Endodermal cell (in vitro differentiated cells): Measurements from ENCODE around the gene RSRC1. TPM values are rescaled to one million over a fixed set of nuclear protein-coding genes. Genes with fewer than 3 reads are reported as not detected.
A peak's percentile ranks its signal among the peaks of the same experiment; 100 is the strongest.

Source experiments
- DNase-seq: peaks from one replicate; pipeline ENCODE4 v3.0.0-alpha.2; 2017
- H3K27ac ChIP-seq: 2 replicates; pipeline ENCODE4 v1.5.1; 2013; ENCODE audit warnings: mild to moderate bottlenecking, low read depth, low read length, moderate library complexity
- H3K27me3 ChIP-seq: 2 replicates; pipeline ENCODE4 v1.6.1; 2013; ENCODE audit warnings: mild to moderate bottlenecking, low read length, moderate library complexity; ENCODE audit not compliant: insufficient read depth, control insufficient read depth, poor library complexity, severe bottlenecking
- H3K36me3 ChIP-seq: 2 replicates; pipeline ENCODE4 v1.7.0; 2013; ENCODE audit warnings: mild to moderate bottlenecking, low read length, moderate library complexity; ENCODE audit not compliant: control insufficient read depth, insufficient read depth
- H3K4me1 ChIP-seq: one replicate; pipeline ENCODE4 v1.7.0; 2013; ENCODE audit warnings: low read length; ENCODE audit not compliant: control insufficient read depth, insufficient read depth
- H3K4me3 ChIP-seq: 2 replicates; pipeline ENCODE4 v1.5.1; 2013; ENCODE audit warnings: mild to moderate bottlenecking, low read length, moderate library complexity
- H3K9ac ChIP-seq: 2 replicates; pipeline ENCODE4 v1.6.1; 2013; ENCODE audit warnings: mild to moderate bottlenecking, low read length, moderate library complexity; ENCODE audit not compliant: poor library complexity, severe bottlenecking; ENCODE audit errors: extremely low read depth
- H3K9me3 ChIP-seq: 2 replicates; pipeline ENCODE4 v1.6.1; 2013; ENCODE audit warnings: mild to moderate bottlenecking, low read length, moderate library complexity; ENCODE audit not compliant: control insufficient read depth
- H3K27ac Mint-ChIP-seq: 2 replicates; pipeline ENCODE4 v1.8.0; 2020; ENCODE audit warnings: mixed read lengths
- H3K27me3 Mint-ChIP-seq: 2 replicates; pipeline ENCODE4 v1.8.0; 2021; ENCODE audit warnings: mild to moderate bottlenecking, mixed read lengths; ENCODE audit not compliant: insufficient read depth
- H3K36me3 Mint-ChIP-seq: 2 replicates; pipeline ENCODE4 v1.8.0; 2020; ENCODE audit warnings: low read depth, mixed read lengths
- H3K4me1 Mint-ChIP-seq: 2 replicates; pipeline ENCODE4 v1.8.0; 2020; ENCODE audit warnings: mixed read lengths
- H3K4me3 Mint-ChIP-seq: 2 replicates; pipeline ENCODE4 v1.8.0; 2020; ENCODE audit warnings: mild to moderate bottlenecking, moderate library complexity, mixed read lengths
- H3K9me3 Mint-ChIP-seq: 2 replicates; pipeline ENCODE4 v1.8.0; 2020; ENCODE audit warnings: mild to moderate bottlenecking, mixed read lengths
- CTCF ChIP-seq: fragments of 200-600 bp; sonication (generic); conservative IDR thresholded peaks from 2 replicates; pipeline ENCODE4 v1.5.0; 2021; ENCODE audit warnings: antibody characterized with exemption, mild to moderate bottlenecking
- WGBS, 2 experiments: methylation state at CpG; one replicate each; pipeline versions ENCODE4 v1.1.5 to v1.1.7; 2013; ENCODE audit warnings: missing lambda C conversion rate in 2 of 2, mixed read lengths in 1 of 2; ENCODE audit not compliant: insufficient coverage in 1 of 2, insufficient read length in 1 of 2; 5-methylcytosine and 5-hydroxymethylcytosine counted together
- total RNA-seq, 2 donors: library from RNA; stranded (reverse); fragmentation: NEBNext Ultra II Directional in 1 of 2; extraction: Animal tissue kit (Norgen Biotek cat#: 25700) in 1 of 2; gene quantifications; 2 replicates in 1 of 2; 3 replicates in 1 of 2; pipeline ENCODE4 v1.2.1, GENCODE V29; 2021

Gene RSRC1
- total RNA-seq, 2 donors from 2014 or later, result 45.3 to 52.1 TPM

- Histone ChIP-seq H3K4me3 (no peak overlapping the region), H3K4me1 (no peaks in the 10 kb centered on the region), H3K27me3 (peaks cover 8% of the 10 kb centered on the region), H3K9ac (no peak overlapping the region), H3K36me3 (no peaks in the 10 kb centered on the region), H3K27ac (no peak overlapping the region), H3K9me3 (no peaks in the 10 kb centered on the region)
- Mint-ChIP-seq H3K4me1 (peaks cover 1% of the 10 kb centered on the region), H3K27ac (no peak overlapping the region), H3K4me3 (no peak overlapping the region), H3K36me3 (no peaks in the 10 kb centered on the region), H3K9me3 (peaks cover 5% of the 10 kb centered on the region), H3K27me3 (peaks cover 27% of the 10 kb centered on the region)
- peak; percentile 57 for DNase-seq
- peak; percentile 26 for TF ChIP-seq CTCF
- WGBS, 2 experiments, result 92 to 97% methylated on average over 4 to 7 of the region's 7 CpGs
Measured at GRCh38 chr3:158573714-158574113, 463.8 kb downstream of the RSRC1 start.

- Mint-ChIP-seq H3K4me1 (peaks cover 1% of the 10 kb centered on the region), H3K9me3 (peaks cover 5% of the 10 kb centered on the region), H3K4me3 (no peak overlapping the region), H3K27ac (no peak overlapping the region), H3K27me3 (peaks cover 18% of the 10 kb centered on the region), H3K36me3 (no peaks in the 10 kb centered on the region)
- Histone ChIP-seq H3K9ac (no peak overlapping the region), H3K4me3 (no peak overlapping the region), H3K36me3 (no peaks in the 10 kb centered on the region), H3K27me3 (peaks cover 7% of the 10 kb centered on the region), H3K9me3 (no peaks in the 10 kb centered on the region), H3K4me1 (no peaks in the 10 kb centered on the region), H3K27ac (no peak overlapping the region)
- no peak for DNase-seq
- no CpG with 5 or more reads among the region's 1 CpG for WGBS, 2 experiments
- no peak for TF ChIP-seq CTCF
Measured at GRCh38 chr3:158574646-158575045, 464.8 kb downstream of the RSRC1 start.

- Histone ChIP-seq H3K4me1 (no peaks in the 10 kb centered on the region), H3K9ac (no peak overlapping the region), H3K36me3 (no peaks in the 10 kb centered on the region), H3K4me3 (no peak overlapping the region), H3K9me3 (no peaks in the 10 kb centered on the region), H3K27me3 (no peaks in the 10 kb centered on the region), H3K27ac (no peak overlapping the region)
- Mint-ChIP-seq H3K4me3 (no peak overlapping the region), H3K27ac (no peak overlapping the region), H3K9me3 (no peaks in the 10 kb centered on the region), H3K36me3 (no peaks in the 10 kb centered on the region), H3K4me1 (no peaks in the 10 kb centered on the region), H3K27me3 (no peaks in the 10 kb centered on the region)
- no peak for TF ChIP-seq CTCF
- DNase-seq, result no peak
Measured at GRCh38 chr3:158590223-158590622, 480.3 kb downstream of the RSRC1 start.

Other genes with a start within 250 kb of the RSRC1 start
- 1 to 10 TPM; 1.1 to 1.3 TPM for gene SHOX2, start 3.7 kb upstream of the RSRC1 start, total RNA-seq